SKM-1 (cell line): ENCODE data around the gene TTC23.
"Not testable (repeated sequence)": the region's sequence is repeated elsewhere in the genome, so short reads cannot be mapped to it uniquely, and the experiment has no call there.

Source experiments
- DNase-seq: peaks from one replicate; lab custom pipeline; 2025; ENCODE audit not compliant: unreplicated experiment; lab: John Stamatoyannopoulos, UW

TTC23 gene

DNA sequence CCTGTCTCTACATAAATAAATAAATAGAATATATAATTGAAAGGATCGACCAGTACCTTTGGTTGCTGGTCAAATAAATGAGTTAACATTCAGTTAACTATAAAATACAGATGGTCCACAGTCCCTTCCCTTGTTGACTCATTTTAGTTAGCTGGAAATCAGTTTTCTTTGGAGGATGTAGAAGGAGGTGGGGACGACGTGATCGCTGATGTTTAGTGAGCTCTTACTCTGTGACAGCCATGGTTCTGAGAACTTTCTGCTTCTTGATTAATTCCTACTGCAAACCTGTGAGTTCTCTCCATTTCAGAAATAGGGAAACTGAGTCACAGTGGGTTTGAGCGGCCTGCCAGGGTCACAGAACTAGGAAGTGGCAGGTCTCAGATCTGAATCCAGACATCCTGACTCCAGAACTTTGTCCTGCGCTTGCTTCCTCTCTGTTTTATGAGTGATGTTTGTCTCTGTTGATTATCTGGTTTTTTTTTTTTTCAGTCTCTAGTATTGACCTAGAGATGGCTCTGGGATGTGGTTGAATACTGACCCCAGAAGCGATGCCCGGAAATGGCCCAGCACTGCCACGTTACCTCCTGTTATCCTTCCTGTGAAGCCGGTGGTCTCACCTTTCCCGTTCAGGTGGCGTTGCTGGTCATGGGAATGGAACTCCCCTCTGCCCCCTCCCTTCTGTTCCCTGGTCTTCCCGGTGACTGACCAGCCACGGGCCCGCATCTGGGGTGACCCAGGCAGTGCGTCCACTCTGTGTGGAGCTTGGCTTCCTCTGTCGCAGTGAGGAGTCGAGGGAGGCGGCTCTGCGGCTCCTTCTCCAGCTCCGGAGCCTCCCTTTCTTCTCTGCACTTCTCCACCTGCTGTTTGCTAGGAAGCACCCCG lies 126.3 kb downstream of the TTC23 start:
- no peak for DNase-seq

DNA sequence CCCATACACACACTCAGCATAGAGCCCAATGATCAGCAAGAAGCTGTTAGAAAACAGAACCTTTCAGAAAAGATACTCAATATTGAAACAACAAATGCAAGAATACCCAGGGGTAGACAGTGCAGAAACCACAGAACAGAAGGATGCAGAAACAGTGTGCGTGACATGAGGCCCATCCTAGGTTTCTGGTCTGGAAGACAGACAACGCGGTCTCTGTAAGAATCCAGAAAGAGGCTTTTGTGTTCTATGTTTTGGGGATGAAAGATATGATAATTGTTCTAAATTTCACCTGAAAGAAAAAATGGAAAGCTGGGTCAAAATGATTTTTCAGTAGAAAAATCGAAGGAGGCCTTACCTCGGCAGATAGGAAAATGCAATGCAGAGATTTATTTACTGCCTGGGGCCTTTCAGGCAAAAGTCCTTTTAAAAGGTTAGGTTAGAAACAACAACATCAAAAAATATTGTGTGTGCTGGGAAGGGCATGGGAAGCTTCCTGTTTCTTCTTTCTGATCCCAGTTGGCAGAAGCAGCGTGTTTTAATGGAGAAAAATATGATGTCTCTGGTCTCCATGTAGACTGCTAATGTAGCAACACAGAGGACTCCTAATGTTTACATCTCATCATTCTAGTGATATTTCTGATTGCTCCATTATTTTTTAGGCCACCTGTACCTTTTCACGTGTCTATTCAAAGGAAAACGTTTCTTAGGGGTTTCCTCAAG lies 127.5 kb downstream of the TTC23 start:
- DNase-seq = no peak

DNA sequence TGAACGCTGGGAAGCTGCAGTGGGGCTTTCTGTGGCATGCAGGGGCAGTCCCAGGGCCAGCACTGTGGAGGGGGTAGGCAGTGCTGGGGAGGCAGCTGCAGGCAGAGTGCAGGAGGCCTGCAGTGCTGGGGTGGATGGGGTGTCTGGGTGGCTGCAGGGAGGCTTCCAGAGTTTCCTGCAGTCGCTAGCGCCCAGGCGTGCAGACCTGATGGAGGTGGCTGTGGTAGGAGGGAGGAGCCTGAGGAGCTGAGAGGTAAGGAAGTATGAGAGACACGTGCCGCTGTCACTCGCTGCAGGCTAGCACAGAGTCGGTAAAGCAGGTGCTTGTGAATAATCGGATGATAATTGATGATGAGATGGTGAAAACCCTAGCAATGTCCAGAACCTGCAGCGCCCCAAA lies 128.2 kb downstream of the TTC23 start:
- DNase-seq = no peak

DNA sequence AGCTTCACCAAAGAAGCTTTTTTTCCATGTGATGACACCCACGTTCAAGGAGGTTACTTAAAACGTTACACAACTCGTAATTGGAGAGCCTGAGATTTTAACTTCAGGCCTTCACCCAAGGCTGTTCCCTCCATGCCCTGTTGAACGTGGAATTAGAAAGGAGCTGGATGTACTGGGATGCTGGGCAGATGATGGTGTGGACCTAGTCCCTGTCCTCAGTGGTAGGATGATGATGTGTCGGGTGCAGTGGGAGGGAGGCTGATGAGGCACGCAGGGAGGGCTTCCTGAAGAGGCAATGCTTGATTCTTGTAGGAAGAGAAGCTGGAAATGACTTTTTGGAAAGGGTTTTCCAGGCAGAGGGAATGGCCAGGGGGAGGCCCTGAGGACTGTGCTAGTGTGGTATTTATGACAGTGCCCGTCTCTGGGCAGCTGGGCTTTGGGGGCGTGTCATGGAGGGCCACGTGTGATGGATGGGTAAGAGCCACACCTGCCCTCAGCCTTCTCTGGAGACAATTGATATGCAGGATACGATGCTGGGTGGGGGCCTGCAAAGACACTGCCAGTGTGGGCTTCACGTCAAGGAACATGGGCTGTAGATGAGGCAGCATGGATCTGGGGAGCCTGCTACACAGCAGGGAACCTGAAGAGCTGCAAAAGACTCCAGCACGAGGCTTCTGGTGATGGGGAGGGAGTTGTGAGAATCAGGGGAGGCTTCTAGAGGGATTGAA lies 129.2 kb downstream of the TTC23 start:
- DNase-seq = no peak

DNA sequence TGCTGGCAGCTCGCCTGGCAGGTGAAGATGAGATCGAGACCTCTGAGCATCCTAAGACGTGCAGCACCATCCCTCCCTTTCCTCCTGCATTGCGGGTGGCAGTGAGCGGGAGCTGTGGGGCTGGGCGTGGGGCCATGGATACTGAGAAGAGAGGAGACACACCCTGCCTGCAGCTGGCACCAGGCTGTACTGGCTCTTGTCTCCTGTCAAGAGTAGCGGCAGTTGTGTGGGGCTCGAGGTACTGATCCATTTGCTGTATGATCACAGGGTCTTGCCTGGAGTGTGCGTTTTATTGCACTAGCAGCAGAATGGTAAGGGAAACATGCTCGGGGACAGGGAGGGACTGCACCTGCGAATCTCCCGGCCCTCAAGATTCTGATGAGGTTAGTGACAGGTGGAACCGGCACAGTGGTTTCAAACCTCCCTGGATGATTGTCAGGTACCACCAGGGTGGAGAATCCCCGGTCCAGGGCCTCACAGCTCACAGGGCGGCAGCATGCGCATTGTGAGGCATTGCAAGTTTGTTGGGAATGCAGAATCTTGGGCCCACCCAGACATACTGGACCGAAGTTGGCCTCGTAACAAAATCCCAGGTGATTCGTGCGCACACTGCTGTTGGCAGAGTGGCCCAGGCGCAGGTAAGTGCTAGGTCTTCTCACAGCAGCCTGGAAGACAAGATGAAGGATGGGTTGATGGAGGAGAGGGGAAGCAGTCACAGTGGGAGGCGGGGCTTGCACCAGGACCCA lies 130.4 kb downstream of the TTC23 start:
- no peak for DNase-seq

DNA sequence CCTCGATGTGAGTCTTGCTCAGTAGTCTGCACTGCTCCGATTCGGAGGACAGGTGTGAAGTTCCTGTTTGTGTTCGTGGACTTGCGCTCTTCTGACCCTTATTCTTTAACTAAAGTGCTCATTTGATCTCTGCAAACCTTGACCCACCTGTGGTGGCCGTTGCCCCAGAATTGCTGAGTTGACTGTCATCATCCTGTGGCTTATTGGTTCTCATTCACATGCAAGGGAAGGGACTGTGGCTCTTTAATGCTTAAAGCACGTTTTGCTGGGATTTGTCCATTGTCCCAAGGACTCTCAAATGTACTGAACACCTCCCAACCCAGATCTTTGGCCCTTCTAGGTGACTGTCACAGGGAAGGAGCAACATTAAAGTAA lies 131.1 kb downstream of the TTC23 start:
- DNase-seq = no peak

DNA sequence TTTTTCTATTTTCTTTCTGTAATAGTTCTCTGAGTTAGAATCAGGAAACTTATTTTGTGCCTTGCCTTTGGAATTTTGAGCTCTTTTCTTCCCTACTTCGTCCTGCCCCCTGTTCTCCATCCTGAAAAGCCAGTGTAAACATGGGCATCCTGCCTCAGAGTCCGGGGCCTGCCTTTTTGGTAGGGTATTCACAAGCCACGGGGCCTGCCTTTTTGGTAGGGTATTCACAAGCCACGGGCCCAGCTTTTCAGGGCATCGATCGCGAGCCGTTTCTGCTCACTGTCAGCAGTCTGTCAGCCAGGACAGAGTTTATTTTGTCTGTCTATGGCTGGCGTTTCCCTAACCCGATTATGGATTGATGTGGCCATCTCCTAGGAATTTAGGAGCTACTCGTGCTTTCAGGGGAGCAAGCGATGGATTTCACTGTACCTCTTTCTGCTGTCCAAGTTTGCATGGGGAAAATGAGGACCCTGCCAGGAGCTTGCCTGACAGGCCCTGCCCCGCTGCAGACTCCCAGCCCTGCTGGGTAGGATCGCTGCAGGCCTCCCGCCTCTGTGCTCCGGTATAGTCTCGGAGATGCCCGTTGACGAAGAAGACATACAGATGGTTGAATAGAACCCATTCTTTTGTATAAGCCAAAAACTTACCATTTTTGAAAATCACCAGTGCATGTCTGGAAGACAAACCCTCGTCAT lies 131.7 kb downstream of the TTC23 start:
- DNase-seq = no peak

DNA sequence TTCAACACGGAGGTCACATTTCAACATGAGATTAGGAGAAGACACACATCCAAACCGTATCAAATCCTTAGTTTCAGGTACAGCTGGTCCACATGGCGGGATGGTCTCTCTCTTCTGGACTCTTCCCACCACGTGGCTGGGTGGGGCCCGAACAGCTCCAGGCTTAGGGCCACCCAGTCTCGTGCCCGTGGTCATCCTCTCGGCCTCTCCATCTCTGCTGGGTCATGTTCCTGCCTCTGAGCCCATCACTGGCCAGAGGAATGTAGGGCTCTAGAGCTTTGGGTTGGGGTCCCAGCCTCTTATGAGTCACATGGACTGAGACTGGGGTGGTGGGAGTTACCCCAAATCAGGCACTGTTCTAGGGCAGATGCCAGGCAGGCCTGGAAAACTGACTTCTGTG lies 132.3 kb downstream of the TTC23 start:
- no peak for DNase-seq

DNA sequence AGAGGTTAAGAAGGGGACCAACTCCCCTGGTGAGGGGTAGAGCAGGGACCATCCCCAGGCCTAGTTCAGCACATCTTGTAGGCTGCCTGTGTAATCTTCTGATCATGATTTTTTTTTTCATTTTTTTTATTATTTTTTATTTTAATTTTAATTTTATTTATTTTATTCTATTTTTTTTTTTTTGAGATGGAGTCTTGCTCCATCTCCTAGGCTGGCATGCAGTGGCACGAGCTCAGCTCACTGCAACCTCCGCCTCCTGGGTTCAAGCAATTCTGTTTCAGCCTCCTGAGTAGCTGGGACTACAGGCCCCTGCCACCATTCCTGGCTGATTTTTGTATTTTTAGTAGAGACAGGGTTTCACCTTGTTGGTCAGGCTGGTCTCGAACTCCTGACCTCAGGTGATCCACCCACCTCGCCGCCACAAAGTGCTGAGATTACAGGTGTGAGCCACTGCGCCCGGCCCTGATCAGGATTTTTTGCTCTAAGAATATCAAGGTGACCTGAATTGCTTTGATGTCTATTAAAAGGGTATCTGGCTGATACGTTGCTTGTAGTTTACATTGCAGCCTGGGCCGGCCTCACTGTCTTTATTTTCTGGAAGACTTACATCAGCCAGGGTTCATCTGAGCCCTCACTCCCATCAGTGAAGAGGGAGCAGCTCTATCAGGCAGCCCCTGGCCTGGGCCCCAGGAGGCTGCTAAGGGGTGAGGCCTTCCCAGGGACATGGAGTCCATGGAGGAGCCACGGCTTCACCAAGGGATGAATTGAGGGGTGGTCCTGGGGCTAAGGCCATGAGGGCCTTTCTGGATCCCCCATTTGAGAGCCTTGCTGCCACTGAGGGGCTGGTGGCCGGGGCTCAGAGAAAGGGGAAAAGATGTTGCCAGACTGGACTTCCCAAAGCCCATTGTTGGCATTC lies 133.8 kb downstream of the TTC23 start:
- DNase-seq = no peak

DNA sequence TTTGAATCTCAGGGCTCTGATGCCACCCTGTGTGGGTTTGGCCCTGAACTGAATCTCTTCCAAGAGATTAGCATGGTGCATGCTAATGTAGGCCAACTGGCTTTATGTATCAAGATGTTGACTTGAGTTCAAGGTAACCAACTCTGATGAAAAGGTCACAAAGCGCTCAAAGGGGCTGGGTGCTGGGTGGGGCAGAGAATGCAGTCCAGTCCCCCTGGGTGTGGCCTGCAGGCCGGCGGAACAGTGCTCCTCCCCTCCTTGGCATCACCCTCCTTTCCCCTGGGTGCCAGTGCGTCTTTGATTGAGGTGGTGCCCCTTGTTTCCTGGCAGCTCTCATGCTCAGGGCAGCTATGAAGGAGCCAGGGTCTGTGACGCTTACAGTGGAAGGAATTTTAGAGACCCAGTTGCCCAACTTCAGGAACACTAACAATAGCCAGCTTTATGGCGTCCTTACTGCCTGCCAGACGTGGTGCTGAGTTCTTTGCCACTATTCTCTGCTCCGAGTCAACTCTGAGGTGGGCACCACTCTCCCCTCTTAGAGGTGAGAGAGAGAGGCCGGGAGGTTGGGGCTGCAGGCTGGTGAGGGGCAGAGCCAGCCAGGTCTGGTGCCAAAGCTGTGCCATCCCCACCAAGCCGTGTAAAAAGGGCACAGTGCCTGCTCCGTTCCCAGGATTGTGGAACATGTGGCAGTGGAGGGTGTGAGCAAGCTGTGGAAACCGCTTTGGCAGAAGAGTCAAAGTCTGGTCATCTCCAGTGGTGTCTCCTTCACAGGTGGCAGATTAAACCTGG lies 134.7 kb downstream of the TTC23 start:
- DNase-seq = no peak

DNA sequence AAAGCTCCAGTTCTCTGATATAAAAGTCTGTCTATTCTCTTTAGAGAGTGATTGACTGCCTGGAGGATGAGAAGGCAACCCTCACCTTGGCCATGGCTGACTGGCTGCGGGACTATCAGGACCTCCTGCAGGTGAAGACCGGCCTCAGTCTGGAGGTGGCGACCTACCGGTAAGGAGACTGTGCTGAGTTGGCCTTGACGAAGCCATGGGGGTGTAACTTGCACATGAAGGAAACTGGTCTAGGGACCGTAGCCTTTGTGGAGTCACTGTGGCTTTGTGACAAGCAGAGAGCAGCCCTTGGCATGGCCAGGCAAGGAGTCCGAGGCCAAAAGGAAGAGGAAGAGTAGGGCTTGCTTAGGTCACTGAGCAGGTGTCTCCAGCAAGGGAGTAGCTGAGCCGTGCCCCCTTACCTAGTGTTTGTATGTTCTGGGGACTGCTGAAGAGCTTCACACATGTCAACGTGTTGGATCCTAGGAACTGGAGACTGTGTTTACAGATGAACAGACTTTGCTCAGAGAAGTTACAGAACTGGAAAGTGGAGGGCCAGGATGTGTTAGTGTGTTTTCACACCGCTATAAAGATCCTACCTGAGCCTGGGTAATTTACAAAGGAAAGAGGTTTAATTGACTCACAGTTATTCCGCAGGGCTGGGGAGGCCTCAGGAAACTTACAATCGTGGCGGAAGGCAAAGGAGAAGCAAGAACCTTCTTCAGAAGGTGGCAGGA lies 135.7 kb downstream of the TTC23 start:
- no peak for DNase-seq

DNA sequence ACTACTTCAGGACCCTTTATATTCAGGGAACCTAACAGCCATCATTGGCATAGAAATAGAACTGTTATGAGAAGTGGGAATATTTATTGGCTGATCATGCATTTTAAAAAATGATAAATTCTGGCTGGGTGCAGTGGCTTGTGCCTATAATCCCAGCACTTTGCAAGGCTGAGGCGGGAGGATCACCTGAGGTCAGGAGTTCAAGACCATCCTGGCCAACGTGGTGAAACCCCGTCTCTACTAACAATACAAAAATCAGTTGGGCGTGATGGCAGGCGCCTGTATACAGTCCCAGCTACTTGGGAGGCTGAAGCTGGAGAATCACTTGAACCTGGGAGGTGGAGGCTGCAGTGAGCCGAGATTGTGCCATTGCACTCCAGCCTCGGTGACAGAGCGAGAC lies 137.7 kb downstream of the TTC23 start:
- DNase-seq = not testable (repeated sequence)

DNA sequence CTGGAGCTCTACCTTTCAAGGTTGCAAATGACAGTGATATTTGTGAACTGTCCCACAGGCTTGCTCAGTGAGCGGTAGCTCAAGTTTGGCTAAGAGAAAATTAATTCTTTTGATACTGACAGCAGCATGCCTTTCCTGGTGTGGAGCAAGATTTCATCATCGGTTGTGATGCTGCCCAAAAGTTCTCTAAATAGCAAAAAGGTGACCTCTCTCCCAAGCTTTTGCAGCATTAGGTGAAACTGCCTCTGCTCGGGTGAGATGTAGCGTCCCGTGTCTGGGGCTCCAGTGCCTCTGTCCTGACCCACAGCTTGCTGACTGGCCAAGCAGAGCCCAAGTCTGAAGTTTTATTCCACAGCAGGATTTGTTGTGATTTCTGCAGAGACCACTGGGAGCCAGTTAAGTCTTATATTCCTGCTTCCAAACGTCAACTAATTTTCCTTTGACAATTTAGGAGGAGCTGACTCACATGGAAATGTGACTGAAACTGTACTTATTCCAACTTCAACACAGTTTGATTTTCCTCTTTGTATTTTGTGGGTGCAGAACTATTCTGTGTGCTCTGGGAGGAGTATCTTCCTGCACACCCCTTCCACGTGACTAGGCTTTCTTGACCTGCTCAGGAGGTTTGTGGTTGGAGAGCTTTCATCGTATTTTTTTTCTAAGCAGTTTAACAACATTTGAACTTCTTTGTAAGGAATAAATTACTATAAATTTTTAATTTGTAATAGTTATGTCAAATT lies 138.6 kb downstream of the TTC23 start:
- no peak for DNase-seq

DNA sequence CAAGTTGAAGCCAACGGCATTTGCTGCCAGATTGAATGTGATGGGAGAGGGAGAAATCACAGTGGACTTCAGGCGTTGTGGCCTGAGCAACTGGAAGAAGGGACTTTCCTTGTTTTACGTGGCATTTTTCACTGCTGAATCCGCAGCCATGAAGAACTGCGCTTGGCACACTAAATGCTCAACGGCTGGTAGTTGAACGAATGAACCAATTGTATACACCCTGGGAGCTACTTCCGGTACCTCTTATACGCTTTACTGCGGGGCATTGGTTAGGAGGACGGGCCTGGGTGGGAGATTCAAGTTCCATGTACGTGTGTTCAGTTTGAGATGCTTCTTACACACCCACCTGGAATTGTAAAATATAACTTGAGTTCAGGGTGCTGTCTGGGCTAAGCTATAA lies 139.3 kb downstream of the TTC23 start:
- no peak for DNase-seq

DNA sequence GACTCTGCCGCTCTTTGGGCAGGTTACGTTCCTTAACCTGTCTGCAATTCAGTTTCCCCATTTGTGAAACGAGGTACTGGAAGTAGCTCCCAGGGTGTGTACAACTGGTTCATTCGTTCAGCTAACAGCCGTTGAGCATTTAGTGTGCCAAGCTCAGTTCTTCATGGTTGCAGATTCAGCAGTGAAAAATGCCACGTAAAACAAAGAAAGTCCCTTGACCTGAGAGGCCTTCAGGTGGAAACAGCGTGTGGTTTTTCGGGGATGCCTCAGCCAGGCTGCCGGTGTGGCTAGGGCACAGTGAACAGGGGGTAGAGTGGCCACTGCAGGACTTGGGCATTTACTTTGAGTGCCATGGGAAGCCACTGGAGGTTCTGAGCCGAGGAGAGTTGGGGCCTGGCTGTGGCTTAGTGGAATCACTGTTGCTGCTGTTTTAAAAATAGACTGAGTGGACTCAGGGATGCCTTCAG lies 139.8 kb downstream of the TTC23 start:
- DNase-seq = no peak

DNA sequence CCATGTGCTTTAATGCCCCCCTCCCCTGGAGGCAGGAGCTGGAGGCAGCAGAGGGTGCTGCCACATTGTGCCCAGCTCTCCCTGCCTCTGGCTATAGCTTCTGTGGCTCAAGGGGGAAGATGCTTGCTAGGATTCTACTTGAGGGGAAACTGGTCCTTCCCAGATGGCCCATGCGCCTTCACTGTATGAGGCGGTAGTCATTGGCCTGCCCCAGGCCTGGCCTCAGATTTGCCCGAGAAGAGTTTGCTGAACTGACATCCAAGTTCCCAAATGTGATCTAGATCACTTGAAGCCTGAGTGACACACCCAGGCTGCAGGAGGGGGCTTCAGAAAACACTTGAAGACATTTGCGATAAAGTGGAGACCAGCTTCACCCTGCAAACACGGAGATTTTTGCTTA lies 140.4 kb downstream of the TTC23 start:
- DNase-seq = no peak
